BJ (cell line): ENCODE data around the gene TJAP1. TPM values are rescaled to one million over a fixed set of nuclear protein-coding genes. Genes with fewer than 3 reads are reported as not detected.
"Not testable (repeated sequence)": the region's sequence is repeated elsewhere in the genome, so short reads cannot be mapped to it uniquely, and the experiment has no call there.

Experiments
- CTCF ChIA-PET: fragments of 350-600 bp; formaldehyde crosslinking; extraction: SDS; loops from one replicate; lab custom pipeline; 2021; ENCODE audit warnings: antibody characterized with exemption, inconsistent platforms; lab: Yijun Ruan, JAX
- POLR2A ChIA-PET: fragments of 300-600 bp; sonication (Branson Sonifier 250); formaldehyde crosslinking; extraction: SDS; loops from one replicate; lab custom pipeline; 2021; ENCODE audit warnings: antibody characterized with exemption; lab: Charles Lee
- DNase-seq: peaks from one replicate; pipeline ENCODE4 v3.0.0-alpha.2; 2011; ENCODE audit warnings: low read depth
- H3K27me3 ChIP-seq: 2 replicates; pipeline ENCODE4 v1.6.0; 2011; ENCODE audit warnings: low read length; ENCODE audit not compliant: control insufficient read depth, insufficient read depth
- H3K36me3 ChIP-seq: 2 replicates; pipeline ENCODE4 v1.5.1; 2011; ENCODE audit warnings: low read length; ENCODE audit not compliant: control insufficient read depth, insufficient read depth
- H3K4me3 ChIP-seq: 2 replicates; pipeline ENCODE4 v1.5.1; 2011; ENCODE audit warnings: low read depth, mild to moderate bottlenecking, control low read depth, low read length
- CTCF ChIP-seq: IDR thresholded peaks from 2 replicates; pipeline ENCODE4 v1.5.1; 2011; ENCODE audit warnings: low read depth, mild to moderate bottlenecking, control low read depth, inconsistent platforms, low read length, moderate library complexity; ENCODE audit not compliant: insufficient read depth
- polyA plus RNA-seq: library from polyadenylated mRNA; depleted of rRNA; stranded (reverse); fragments of >200 nt; gene quantifications from 2 replicates; pipeline ENCODE4 v1.2.3, GENCODE V29; 2011

The TJAP1 gene
- polyA plus RNA-seq, 1 experiment = 29.0 TPM

- H3K27me3 ChIP-seq = no peaks in the 10 kb centered on the region
- CTCF ChIA-PET = interaction anchor here (0.5 to 10.1 kb wide), 32 partner anchors 11 to 269 kb away, joined by 3 to 136 read pairs (median 4); partner anchors contain the start of genes DLK2, DNPH1 and LRRC73
Observed at GRCh38 chr6:43496370-43497128, 19.2 kb downstream of the TJAP1 start.

GRCh38 chr6:43497129-43497396 is 19.7 kb downstream of the TJAP1 start:
- ChIA-PET POLR2A (interaction anchor here (0.6 kb wide), 1 partner anchor 9 kb away, joined by 4 read pairs; no protein-coding TSS in a partner anchor), CTCF (interaction anchor here (0.5 to 10.1 kb wide), 23 partner anchors 11 to 269 kb away, joined by 3 to 136 read pairs (median 5); partner anchors contain the start of genes DLK2, DNPH1 and LRRC73)
- no peak for DNase-seq
- no peak for TF ChIP-seq CTCF
- Histone ChIP-seq H3K36me3 (peaks cover 19% of the 10 kb centered on the region), H3K4me3 (no peak overlapping the region), H3K27me3 (no peaks in the 10 kb centered on the region)

More at GRCh38 chr6:43496370-43497128, 19.2 kb downstream of the TJAP1 start:
- Histone ChIP-seq H3K36me3 (peaks cover 19% of the 10 kb centered on the region), H3K4me3 (no peak overlapping the region)
- POLR2A ChIA-PET = interaction anchor here (0.6 kb wide), 1 partner anchor 10 kb away, joined by 4 read pairs; no protein-coding TSS in a partner anchor
- peak; percentile 76 for TF ChIP-seq CTCF
- no peak for DNase-seq

GRCh38 chr6:43497689-43498088 is 20.3 kb downstream of the TJAP1 start:
- Histone ChIP-seq H3K4me3 (no peak overlapping the region), H3K36me3 (peaks cover 25% of the 10 kb centered on the region), H3K27me3 (no peaks in the 10 kb centered on the region)
- POLR2A ChIA-PET = no interaction called here
- DNase-seq = no peak
- CTCF ChIA-PET = interaction anchor here (1.1 to 10.1 kb wide), 9 partner anchors 10 to 235 kb away, joined by 3 to 136 read pairs (median 8); partner anchors contain the start of genes DLK2 and LRRC73
- TF ChIP-seq CTCF = no peak

- CTCF ChIA-PET = interaction anchor here (0.8 to 10.1 kb wide), 3 partner anchors 9 to 57 kb away, joined by 3 to 136 read pairs (median 87); partner anchors contain the start of genes DLK2 and LRRC73
Observed at GRCh38 chr6:43498291-43498690, 20.9 kb downstream of the TJAP1 start.

GRCh38 chr6:43499028-43499815 is 21.9 kb downstream of the TJAP1 start:
- POLR2A ChIA-PET = no interaction called here

More at GRCh38 chr6:43498291-43498690, 20.9 kb downstream of the TJAP1 start:
- H3K27me3 ChIP-seq, DNase-seq, H3K4me3 ChIP-seq, POLR2A ChIA-PET: not testable (repeated sequence)
- H3K36me3 ChIP-seq = peaks cover 29% of the 10 kb centered on the region

More at GRCh38 chr6:43499028-43499815, 21.9 kb downstream of the TJAP1 start:
- TF ChIP-seq CTCF = no peak
- Histone ChIP-seq H3K36me3 (peaks cover 34% of the 10 kb centered on the region), H3K4me3 (no peak overlapping the region), H3K27me3 (no peaks in the 10 kb centered on the region)
- no peak for DNase-seq
- CTCF ChIA-PET = interaction anchor here (1.1 to 10.1 kb wide), 3 partner anchors 9 to 44 kb away, joined by 3 to 87 read pairs (median 4); partner anchors contain the start of genes DLK2, POLR1C and YIPF3
